SK-N-SH treated with all-trans-retinoic acid at 6 μM for 48 hours (cell line): Measurements from ENCODE around the gene MORC3.

Experiments used
- ATAC-seq: fragments of 200-7000 bp; cut with Tn5 transposase; 3 replicates; pipeline ENCODE4 v1.9.1; 2020; ENCODE audit warnings: mild to moderate bottlenecking, moderate library complexity
- ARNTL ChIP-seq: fragments of 450-650 bp; formaldehyde crosslinking; IDR thresholded peaks from 2 replicates; pipeline ENCODE4 v1.5.0; 2020; ENCODE audit warnings: low read depth, mild to moderate bottlenecking, moderate library complexity, borderline replicate concordance
- BACH2 ChIP-seq: fragments of 250-450 bp; sonication (Bioruptor Pico); IDR thresholded peaks from 2 replicates; pipeline ENCODE4 v1.9.0; 2021; ENCODE audit warnings: mild to moderate bottlenecking, borderline replicate concordance
- CREB5 ChIP-seq: fragments of 250-450 bp; sonication (Bioruptor Pico); IDR thresholded peaks from 2 replicates; pipeline ENCODE4 v1.5.1; 2020; ENCODE audit warnings: low read depth, mild to moderate bottlenecking, moderate library complexity
- CSDC2 ChIP-seq: fragments of 250-450 bp; sonication (Bioruptor Pico); IDR thresholded peaks from 2 replicates; pipeline ENCODE4 v1.5.0; 2020; ENCODE audit warnings: mild to moderate bottlenecking, moderate library complexity
- CSRNP3 ChIP-seq: fragments of 250-450 bp; sonication (Bioruptor Pico); IDR thresholded peaks from 2 replicates; pipeline ENCODE4 v1.5.1; 2021; ENCODE audit warnings: mild to moderate bottlenecking, moderate library complexity
- ESRRG ChIP-seq: fragments of 250-450 bp; sonication (Bioruptor Pico); IDR thresholded peaks from 2 replicates; pipeline ENCODE4 v1.6.1; 2021; ENCODE audit warnings: mild to moderate bottlenecking
- ISL1 ChIP-seq: fragments of 250-450 bp; sonication (Bioruptor Pico); IDR thresholded peaks from 2 replicates; pipeline ENCODE4 v2.1.2; 2022; ENCODE audit warnings: mild to moderate bottlenecking, moderate library complexity
- OSR1 ChIP-seq: fragments of 250-450 bp; sonication (Bioruptor Pico); IDR thresholded peaks from 2 replicates; pipeline ENCODE4 v1.8.0; 2022; ENCODE audit warnings: moderate library complexity, mild to moderate bottlenecking, inconsistent platforms
- PATZ1 ChIP-seq: fragments of 250-450 bp; sonication (Bioruptor Pico); IDR thresholded peaks from 2 replicates; pipeline ENCODE4 v1.8.0; 2020; ENCODE audit warnings: mild to moderate bottlenecking, moderate library complexity, borderline replicate concordance
- POU6F1 ChIP-seq: fragments of 250-450 bp; sonication (Bioruptor Pico); IDR thresholded peaks from 2 replicates; pipeline ENCODE4 v1.8.0; 2021; ENCODE audit warnings: low read depth, mild to moderate bottlenecking, moderate library complexity, borderline replicate concordance
- PPARA ChIP-seq: fragments of 250-450 bp; sonication (Bioruptor Pico); IDR thresholded peaks from 2 replicates; pipeline ENCODE4 v1.5.0; 2020; ENCODE audit warnings: mild to moderate bottlenecking, borderline replicate concordance
- RARB ChIP-seq: fragments of 250-450 bp; sonication (Bioruptor Pico); IDR thresholded peaks from 2 replicates; pipeline ENCODE4 v1.8.0; 2021; ENCODE audit warnings: mild to moderate bottlenecking, moderate library complexity
- SNAI2 ChIP-seq: fragments of 250-450 bp; sonication (Bioruptor Pico); IDR thresholded peaks from 2 replicates; pipeline ENCODE4 v1.5.0; 2020; ENCODE audit warnings: mild to moderate bottlenecking, moderate library complexity
- TCF4 ChIP-seq: fragments of 250-450 bp; sonication (Bioruptor Pico); IDR thresholded peaks from 2 replicates; pipeline ENCODE4 v1.8.0; 2021; ENCODE audit warnings: mild to moderate bottlenecking, moderate library complexity, borderline replicate concordance
- TOX ChIP-seq: fragments of 250-450 bp; sonication (Bioruptor Pico); IDR thresholded peaks from 2 replicates; pipeline ENCODE4 v1.8.0; 2021; ENCODE audit warnings: mild to moderate bottlenecking, moderate library complexity, borderline replicate concordance
- TSHZ2 ChIP-seq: fragments of 250-450 bp; sonication (Bioruptor Pico); IDR thresholded peaks from 2 replicates; pipeline ENCODE4 v1.5.0; 2020; ENCODE audit warnings: mild to moderate bottlenecking, moderate library complexity
- ZC3H10 ChIP-seq: fragments of 250-450 bp; sonication (Bioruptor Pico); IDR thresholded peaks from 2 replicates; pipeline ENCODE4 v1.5.1; 2021; ENCODE audit warnings: mild to moderate bottlenecking, moderate library complexity
- ZFP3 ChIP-seq: fragments of 250-450 bp; sonication (Bioruptor Pico); IDR thresholded peaks from 2 replicates; pipeline ENCODE4 v1.5.0; 2020; ENCODE audit warnings: mild to moderate bottlenecking, moderate library complexity
- ZFP30 ChIP-seq: fragments of 450-650 bp; formaldehyde crosslinking; IDR thresholded peaks from 2 replicates; pipeline ENCODE4 v1.5.0; 2022; ENCODE audit warnings: mild to moderate bottlenecking, moderate library complexity
- ZNF565 ChIP-seq: fragments of 450-650 bp; formaldehyde crosslinking; conservative IDR thresholded peaks from 2 replicates; pipeline ENCODE4 v1.5.0; 2020; ENCODE audit warnings: low read depth, mild to moderate bottlenecking, moderate library complexity
- ZNF8 ChIP-seq: fragments of 450-650 bp; formaldehyde crosslinking; IDR thresholded peaks from 2 replicates; pipeline ENCODE4 v1.5.0; 2020; ENCODE audit warnings: mild to moderate bottlenecking, moderate library complexity

The MORC3 gene

GRCh38 chr21:36420571-36421339 lies 100.8 kb downstream of the MORC3 start:
- TF ChIP-seq OSR1 (CRISPR knock-in tag) = no peak
- TF ChIP-seq SNAI2 = no peak
- no peak for TF ChIP-seq ZC3H10 (CRISPR knock-in tag)
- TF ChIP-seq ZNF565 (CRISPR knock-in tag) = no peak
- TF ChIP-seq ARNTL (CRISPR knock-in tag) = no peak
- TF ChIP-seq ESRRG (CRISPR knock-in tag) = no peak
- no peak for TF ChIP-seq CSRNP3 (CRISPR knock-in tag)
- no peak for TF ChIP-seq ZNF8 (CRISPR knock-in tag)
- TF ChIP-seq, all 23 proteins: peak for 0
- ATAC-seq = no peak

GRCh38 chr21:36422279-36423098 lies 102.5 kb downstream of the MORC3 start:
- no peak for TF ChIP-seq CREB5 (CRISPR knock-in tag)
- no peak for TF ChIP-seq ISL1
- TF ChIP-seq BACH2 (CRISPR knock-in tag) = no peak
- TF ChIP-seq, all 23 proteins: peak for 0
- peak; percentile 69 for ATAC-seq

- no peak for TF ChIP-seq CSRNP3 (CRISPR knock-in tag)
- TF ChIP-seq TCF4 = no peak
- TF ChIP-seq ISL1 = no peak
- TF ChIP-seq ZNF8 (CRISPR knock-in tag) = no peak
- no peak for TF ChIP-seq BACH2 (CRISPR knock-in tag)
- TF ChIP-seq ARNTL (CRISPR knock-in tag) = no peak
- no peak for TF ChIP-seq CSDC2 (CRISPR knock-in tag)
- no peak for TF ChIP-seq SNAI2
- no peak for TF ChIP-seq ZC3H10 (CRISPR knock-in tag)
- no peak for TF ChIP-seq ESRRG (CRISPR knock-in tag)
- no peak for TF ChIP-seq OSR1 (CRISPR knock-in tag)
- no peak for TF ChIP-seq PATZ1
- TF ChIP-seq TSHZ2 = no peak
- no peak for TF ChIP-seq POU6F1 (CRISPR knock-in tag)
- TF ChIP-seq PPARA (CRISPR knock-in tag) = no peak
- no peak for TF ChIP-seq ZFP30 (CRISPR knock-in tag)
- no peak for TF ChIP-seq TOX
- no peak for TF ChIP-seq ZFP3 (CRISPR knock-in tag)
- TF ChIP-seq ZNF565 (CRISPR knock-in tag) = no peak
- no peak for TF ChIP-seq RARB
- ATAC-seq = no peak
Measured at GRCh38 chr21:36423771-36424433, 103.9 kb downstream of the MORC3 start.
